Fibroblast of the aortic adventitia (primary cell): ENCODE measurements around the gene SH3RF3. TPM values are rescaled to one million over a fixed set of nuclear protein-coding genes. Genes with fewer than 3 reads are reported as not detected.

ENCODE experiments used
- DNase-seq: peaks from one replicate; pipeline ENCODE4 v3.0.0-alpha.2; 2010; ENCODE audit warnings: low read depth
- H3K4me3 ChIP-seq: 2 replicates; pipeline ENCODE4 v1.5.1; 2011; ENCODE audit warnings: low read depth, mild to moderate bottlenecking, control low read depth, low read length, moderate library complexity
- CTCF ChIP-seq: IDR thresholded peaks from 2 replicates; pipeline ENCODE4 v1.5.1; 2011; ENCODE audit warnings: mild to moderate bottlenecking, low read length, control low read depth, inconsistent platforms; ENCODE audit not compliant: insufficient read depth
- total RNA-seq: library from RNA; depleted of rRNA; stranded (reverse); fragments of >200 nt; gene quantifications from 2 replicates; pipeline ENCODE4 v1.2.3, GENCODE V29; 2012; ENCODE audit warnings: low replicate concordance

SH3RF3 gene
- total RNA-seq, 1 donor = 8.4 TPM

GRCh38 chr2:109376796-109377495 is 247.9 kb downstream of the SH3RF3 start:
- H3K4me3 ChIP-seq = no peak overlapping the region
- TF ChIP-seq CTCF = no peak
- DNase-seq = no peak

- DNase-seq = no peak
- no peak overlapping the region for H3K4me3 ChIP-seq
- no peak for TF ChIP-seq CTCF
Measured at GRCh38 chr2:109377976-109378375, 249.0 kb downstream of the SH3RF3 start.

GRCh38 chr2:109378682-109379081 is 249.7 kb downstream of the SH3RF3 start:
- DNase-seq = no peak
- H3K4me3 ChIP-seq = no peak overlapping the region
- no peak for TF ChIP-seq CTCF

- no peak for DNase-seq
- H3K4me3 ChIP-seq = no peak overlapping the region
- TF ChIP-seq CTCF = no peak
Measured at GRCh38 chr2:109379507-109379906, 250.5 kb downstream of the SH3RF3 start.

- DNase-seq = no peak
- no peak overlapping the region for H3K4me3 ChIP-seq
- no peak for TF ChIP-seq CTCF
Measured at GRCh38 chr2:109380502-109381326, 251.7 kb downstream of the SH3RF3 start.

- H3K4me3 ChIP-seq = no peak overlapping the region
- TF ChIP-seq CTCF = no peak
- no peak for DNase-seq
Measured at GRCh38 chr2:109381327-109381820, 252.4 kb downstream of the SH3RF3 start.
